ENCODE results near the gene SERPIND1.

The SERPIND1 gene

DNA sequence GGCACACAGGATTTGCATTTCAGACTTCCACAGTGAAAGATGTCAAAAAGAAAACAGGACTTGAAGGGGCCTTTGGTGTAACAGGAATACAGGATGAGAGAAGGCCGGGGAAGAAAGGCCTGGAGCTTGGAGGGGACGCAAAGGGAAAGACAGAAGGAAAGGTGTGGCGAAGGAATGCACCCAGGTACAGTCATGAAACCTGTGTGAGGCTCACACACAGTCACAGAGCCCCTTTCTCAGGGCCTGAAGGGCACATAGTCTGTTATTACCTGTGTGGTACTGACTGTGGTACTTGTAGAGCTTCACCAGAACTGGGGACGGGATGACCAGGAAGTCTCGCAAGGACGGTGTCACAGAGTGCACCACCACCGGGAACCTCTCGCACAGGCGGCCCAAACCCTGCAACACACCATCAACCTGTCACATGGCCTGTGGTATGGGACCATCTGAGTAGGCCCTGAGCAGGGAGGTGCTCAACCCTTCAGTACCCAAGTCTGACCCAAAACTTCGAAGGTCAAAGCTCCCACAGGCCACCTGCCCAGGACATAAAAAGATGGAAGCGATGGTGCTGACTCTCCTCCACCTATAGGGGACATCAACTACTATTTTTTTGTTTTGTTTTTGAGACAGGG, 29.1 kb downstream of the SERPIND1 start:
- TF ChIP-seq, protein P1, sequence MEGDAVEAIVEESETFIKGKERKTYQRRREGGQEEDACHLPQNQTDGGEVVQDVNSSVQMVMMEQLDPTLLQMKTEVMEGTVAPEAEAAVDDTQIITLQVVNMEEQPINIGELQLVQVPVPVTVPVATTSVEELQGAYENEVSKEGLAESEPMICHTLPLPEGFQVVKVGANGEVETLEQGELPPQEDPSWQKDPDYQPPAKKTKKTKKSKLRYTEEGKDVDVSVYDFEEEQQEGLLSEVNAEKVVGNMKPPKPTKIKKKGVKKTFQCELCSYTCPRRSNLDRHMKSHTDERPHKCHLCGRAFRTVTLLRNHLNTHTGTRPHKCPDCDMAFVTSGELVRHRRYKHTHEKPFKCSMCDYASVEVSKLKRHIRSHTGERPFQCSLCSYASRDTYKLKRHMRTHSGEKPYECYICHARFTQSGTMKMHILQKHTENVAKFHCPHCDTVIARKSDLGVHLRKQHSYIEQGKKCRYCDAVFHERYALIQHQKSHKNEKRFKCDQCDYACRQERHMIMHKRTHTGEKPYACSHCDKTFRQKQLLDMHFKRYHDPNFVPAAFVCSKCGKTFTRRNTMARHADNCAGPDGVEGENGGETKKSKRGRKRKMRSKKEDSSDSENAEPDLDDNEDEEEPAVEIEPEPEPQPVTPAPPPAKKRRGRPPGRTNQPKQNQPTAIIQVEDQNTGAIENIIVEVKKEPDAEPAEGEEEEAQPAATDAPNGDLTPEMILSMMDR (IDR thresholded peaks at IDR 0.05; ENCODE audit: low read depth, low read length) = no peak
- H3K4me3 ChIP-seq (replicated peaks in 1 of 2; ENCODE audit: low read depth in 2 of 2, low read length in 2 of 2) = no peak overlapping the region

GRCh38 chr22:20803696-20804324, 29.9 kb downstream of the SERPIND1 start:
- peak; percentile 52 to 54 for DNase-seq (ENCODE audit: low read depth in 2 of 2)
- H3K4me3 ChIP-seq (replicated peaks in 1 of 2; ENCODE audit: low read depth in 2 of 2, low read length in 2 of 2) = no peak overlapping the region
- TF ChIP-seq, protein P1 (IDR thresholded peaks at IDR 0.05; ENCODE audit: low read depth, low read length) = peak; percentile 65

More for the DNA sequence above, 29.1 kb downstream of the SERPIND1 start:
- DNase-seq (ENCODE audit: low read depth in 2 of 2) = no peak

GRCh38 chr22:20804650-20805049, 30.7 kb downstream of the SERPIND1 start:
- H3K4me3 ChIP-seq (replicated peaks in 1 of 2; ENCODE audit: low read depth in 2 of 2, low read length in 2 of 2) = no peak overlapping the region
- DNase-seq (ENCODE audit: low read depth in 2 of 2) = no peak
- TF ChIP-seq, protein P1 (IDR thresholded peaks at IDR 0.05; ENCODE audit: low read depth, low read length) = no peak

DNA sequence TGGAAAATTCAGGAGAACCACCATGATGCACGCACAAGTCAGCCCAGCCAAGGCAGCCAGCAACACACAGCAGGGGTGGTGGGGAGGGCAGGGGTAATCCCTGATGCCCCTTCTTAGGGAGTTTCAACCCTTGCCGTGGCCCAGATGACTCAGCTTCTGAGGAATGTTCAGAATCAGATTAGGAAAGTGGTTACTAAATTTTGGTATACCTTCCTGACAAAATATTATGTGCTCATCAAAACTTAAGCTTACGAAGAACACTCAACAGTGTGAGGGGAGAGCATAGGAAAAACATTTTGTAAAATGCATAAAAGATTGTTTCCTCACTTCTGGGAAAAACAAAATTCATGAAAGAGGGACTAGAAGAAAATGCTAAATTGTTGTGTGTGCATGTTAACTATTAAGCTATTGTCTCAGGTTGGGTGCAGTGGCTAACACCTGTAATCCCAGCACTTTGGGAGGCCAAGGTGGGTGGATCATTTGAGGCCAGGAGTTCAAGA, 32.1 kb downstream of the SERPIND1 start:
- peak; percentile 21 to 48 for DNase-seq (ENCODE audit: low read depth in 2 of 2)
- TF ChIP-seq, protein P1 (IDR thresholded peaks at IDR 0.05; ENCODE audit: low read depth, low read length) = no peak

GRCh38 chr22:20807315-20807752, 33.4 kb downstream of the SERPIND1 start:
- DNase-seq (ENCODE audit: low read depth in 2 of 2) = peak; percentile 68 to 95
- H3K4me3 ChIP-seq (replicated peaks in 1 of 2; ENCODE audit: low read depth in 2 of 2, low read length in 2 of 2) = no peak overlapping the region
- TF ChIP-seq, protein P1 (IDR thresholded peaks at IDR 0.05; ENCODE audit: low read depth, low read length) = no peak

More for the DNA sequence above, 32.1 kb downstream of the SERPIND1 start:
- H3K4me3 ChIP-seq (replicated peaks in 1 of 2; ENCODE audit: low read depth in 2 of 2, low read length in 2 of 2) = no peak overlapping the region

DNA sequence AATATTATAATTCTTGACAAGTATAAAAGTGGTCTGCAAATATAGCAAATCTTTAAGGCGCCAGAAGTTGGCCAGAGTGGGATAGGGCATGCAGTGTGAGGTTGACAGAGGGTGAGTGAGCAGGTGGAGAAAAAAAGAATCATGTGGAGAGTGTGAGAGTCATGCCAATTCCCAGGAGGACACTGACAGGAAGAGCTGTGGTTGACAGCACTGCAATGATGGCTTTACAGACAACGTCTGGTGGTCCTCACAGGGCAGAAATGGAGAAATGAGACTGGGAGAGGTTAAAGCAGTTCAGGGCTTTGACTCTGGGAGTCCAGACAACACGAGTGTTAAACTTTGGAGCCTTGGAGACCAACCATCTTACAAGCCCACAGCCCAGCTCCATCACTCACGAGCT, 34.9 kb downstream of the SERPIND1 start:
- DNase-seq (ENCODE audit: low read depth in 2 of 2) = no peak
- TF ChIP-seq, protein P1 (IDR thresholded peaks at IDR 0.05; ENCODE audit: low read depth, low read length) = no peak
- no peak overlapping the region for H3K4me3 ChIP-seq (replicated peaks in 1 of 2; ENCODE audit: low read depth in 2 of 2, low read length in 2 of 2)
